ENCODE results near the gene NOL3.

The NOL3 gene

DNA sequence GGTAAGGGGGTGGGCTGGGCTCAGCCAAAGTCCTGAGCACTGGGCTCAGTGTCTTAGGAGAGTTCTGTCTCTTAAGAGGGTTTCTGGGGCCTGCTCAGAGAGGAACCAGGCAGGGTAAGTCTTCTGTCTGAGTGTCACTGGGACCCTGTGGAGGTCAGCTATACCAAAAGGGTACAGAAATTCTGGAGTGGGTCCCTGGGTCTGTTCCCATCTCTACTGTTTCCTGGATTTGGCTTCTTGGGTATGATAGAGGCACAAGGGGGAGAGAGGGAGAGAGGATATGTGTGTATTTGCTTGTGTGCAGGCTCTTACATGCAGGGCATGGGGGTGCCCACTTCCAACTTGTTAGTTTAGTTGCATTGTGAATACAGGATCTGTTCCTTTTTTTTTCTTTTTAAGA lies 23.2 kb downstream of the NOL3 start:
- H3K27ac ChIP-seq = no peak overlapping the region; the same call in 1 of the 2 replicates
- no peak for TF ChIP-seq CTCF (conservative IDR thresholded peaks at IDR 0.05)

DNA sequence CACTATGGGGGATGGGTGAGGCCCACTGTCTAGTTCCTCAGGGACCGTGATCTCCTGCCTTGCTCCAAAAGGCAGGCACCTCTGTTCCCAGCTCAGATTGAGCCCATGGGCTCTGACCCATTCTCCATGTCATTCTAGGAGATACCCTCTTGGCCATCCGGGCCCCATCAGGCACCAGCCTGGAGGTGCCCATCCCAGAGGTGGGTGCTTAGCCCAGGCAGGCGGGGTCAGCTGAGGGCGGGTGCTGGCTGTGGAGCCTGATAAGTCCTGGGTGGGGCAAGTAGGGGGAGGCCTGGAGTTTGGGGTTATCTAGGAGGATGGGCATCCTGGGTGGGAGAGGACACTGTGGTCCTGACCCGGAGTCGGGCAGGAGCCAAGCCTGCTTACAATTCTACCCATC lies 23.9 kb downstream of the NOL3 start:
- no peak for TF ChIP-seq CTCF (conservative IDR thresholded peaks at IDR 0.05)
- no peak overlapping the region for H3K27ac ChIP-seq

GRCh38 chr16:67195676-67196075 lies 25.3 kb downstream of the NOL3 start:
- H3K27ac ChIP-seq = no peak overlapping the region
- TF ChIP-seq CTCF (conservative IDR thresholded peaks at IDR 0.05) = no peak

DNA sequence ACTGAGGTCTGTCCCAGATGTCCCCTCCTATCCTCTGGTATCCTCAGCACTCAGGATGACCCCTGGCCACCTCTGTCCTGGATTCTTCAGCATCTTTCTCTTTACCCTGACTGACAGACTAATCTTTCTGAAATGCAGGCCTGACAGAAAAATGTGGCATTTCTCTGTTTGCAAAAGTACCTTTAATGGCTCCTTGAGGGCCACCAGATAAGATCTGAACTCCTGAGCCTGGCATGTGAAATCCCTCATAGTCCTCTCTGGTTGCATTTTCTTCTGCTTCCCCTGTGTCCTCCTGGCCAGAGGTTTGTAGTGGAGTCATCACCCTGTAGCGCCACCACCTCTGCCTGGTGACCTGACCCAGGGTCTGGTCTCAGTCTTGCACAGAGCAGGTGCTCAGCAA lies 26.5 kb downstream of the NOL3 start:
- no peak for TF ChIP-seq CTCF (conservative IDR thresholded peaks at IDR 0.05)
- no peak overlapping the region for H3K27ac ChIP-seq

GRCh38 chr16:67197704-67198103 lies 27.4 kb downstream of the NOL3 start:
- TF ChIP-seq CTCF (conservative IDR thresholded peaks at IDR 0.05) = no peak
- no peak overlapping the region for H3K27ac ChIP-seq

GRCh38 chr16:67198238-67198734 lies 27.9 kb downstream of the NOL3 start:
- no peak overlapping the region for H3K27ac ChIP-seq

DNA sequence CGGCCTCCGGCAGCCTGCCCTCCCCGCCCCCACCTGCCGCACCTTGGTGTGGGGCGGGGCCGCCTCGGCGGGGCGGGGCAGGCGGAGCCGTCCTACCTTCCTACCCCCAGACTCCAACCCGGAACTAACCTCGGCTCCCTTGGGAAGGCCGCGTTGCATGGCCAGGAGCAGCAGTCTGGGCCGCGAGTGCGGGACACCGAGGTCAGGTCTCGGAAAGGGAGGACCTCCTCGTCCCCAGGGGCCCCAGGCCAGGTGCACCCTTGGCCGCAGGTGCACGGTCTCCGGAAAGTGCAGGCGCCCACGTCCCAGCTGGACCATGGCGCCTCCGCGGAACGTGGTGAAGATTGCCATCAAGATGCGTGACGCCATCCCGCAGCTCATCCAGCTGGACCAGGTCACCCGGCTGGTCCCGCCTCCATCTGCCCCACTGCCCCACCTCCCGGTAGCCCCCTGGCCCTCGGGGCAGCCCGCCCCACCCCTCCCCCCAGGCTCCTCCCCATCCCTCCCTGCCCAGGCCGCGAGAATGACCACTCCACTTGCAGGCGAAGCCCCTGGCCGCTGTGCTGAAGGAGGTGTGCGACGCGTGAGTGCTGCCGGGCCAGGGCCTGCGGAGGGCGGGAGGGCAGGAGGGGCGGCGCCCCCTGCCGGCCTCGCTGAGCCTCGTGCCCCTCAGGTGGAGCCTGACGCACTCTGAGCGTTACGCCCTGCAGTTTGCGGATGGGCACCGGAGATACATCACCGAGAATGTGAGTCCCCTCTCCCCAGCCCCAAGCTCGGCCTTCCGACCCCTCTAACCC lies 28.9 kb downstream of the NOL3 start, which contains the start of gene ELMO3:
Gene ELMO3 (plus strand): TSS at position 121 of the 797 bp plus-strand sequence. CDS start 196 bp downstream, at position 317.
- no peak within 1 kb of the TSS for H3K27ac ChIP-seq
- no peak for TF ChIP-seq CTCF (conservative IDR thresholded peaks at IDR 0.05)

More at GRCh38 chr16:67198238-67198734, 27.9 kb downstream of the NOL3 start:
- no peak; the same call in 1 of the 2 replicates for TF ChIP-seq CTCF (conservative IDR thresholded peaks at IDR 0.05)
